Spinal cord (tissue), 10 donors: ENCODE results near the gene NTRK3. TPM values are rescaled to one million over a fixed set of nuclear protein-coding genes. Genes with fewer than 3 reads are reported as not detected.

ENCODE experiments used
- DNase-seq, 6 donors: peaks; one replicate each; pipeline versions ENCODE4 v3.0.0 to v3.0.0-alpha.2; 2013 to 2015; ENCODE audit warnings: low spot score in 6 of 6, low read depth in 4 of 6
- H3K27ac ChIP-seq: one replicate; pipeline ENCODE4 v1.5.1; 2013; ENCODE audit warnings: low read depth, low read length, control low read depth
- H3K27me3 ChIP-seq: one replicate; pipeline ENCODE4 v1.6.1; 2013; ENCODE audit warnings: low read length; ENCODE audit not compliant: control insufficient read depth, insufficient read depth
- H3K36me3 ChIP-seq: one replicate; pipeline ENCODE4 v1.6.1; 2013; ENCODE audit warnings: low read length; ENCODE audit not compliant: control insufficient read depth, insufficient read depth
- H3K4me1 ChIP-seq: one replicate; pipeline ENCODE4 v1.6.1; 2013; ENCODE audit warnings: low read length; ENCODE audit not compliant: control insufficient read depth, insufficient read depth
- H3K4me3 ChIP-seq: one replicate; pipeline ENCODE4 v1.5.1; 2013; ENCODE audit warnings: low read depth, low read length, control low read depth
- H3K9me3 ChIP-seq: one replicate; pipeline ENCODE4 v1.6.1; 2013; ENCODE audit warnings: low read length; ENCODE audit not compliant: control insufficient read depth, insufficient read depth
- WGBS: methylation state at CpG from one replicate; pipeline ENCODE4 v1.1.5; 2013; ENCODE audit warnings: missing lambda C conversion rate; ENCODE audit not compliant: insufficient coverage; 5-methylcytosine and 5-hydroxymethylcytosine counted together
- polyA plus RNA-seq, 2 donors: library from polyadenylated mRNA; unstranded; fragments of 120-200 nt; gene quantifications; one replicate each; pipeline ENCODE4 v1.2.1, GENCODE V29; 2013; ENCODE audit not compliant: insufficient read length in 2 of 2
- total RNA-seq, 2 donors: library from RNA; depleted of rRNA in 1 of 2; stranded (reverse); fragments of 120-200 nt in 1 of 2; fragments of >200 nt in 1 of 2; gene quantifications; one replicate each; pipeline versions ENCODE4 v1.2.3 to v1.2.4, GENCODE V29; 2013 to 2014
- donor health status: healthy.

NTRK3 gene
- total and polyA plus RNA-seq, 4 donors = 49.5 to 68.1 (median 60.9) TPM

GRCh38 chr15:88284318-88284998 lies 27.9 kb upstream of the NTRK3 start:
- Histone ChIP-seq H3K4me1 (peaks cover 16% of the 10 kb centered on the region), H3K9me3 (no peaks in the 10 kb centered on the region), H3K27ac (no peak overlapping the region), H3K4me3 (no peak overlapping the region), H3K36me3 (no peaks in the 10 kb centered on the region), H3K27me3 (peaks cover 8% of the 10 kb centered on the region)
- no peak for DNase-seq
- WGBS = 25% methylated on average over 13 of the region's 15 CpGs

GRCh38 chr15:88282614-88283013 lies 26.1 kb upstream of the NTRK3 start:
- no peak overlapping the region for H3K4me3 ChIP-seq
- peak in 1 of 6 donors; percentile 14 for DNase-seq
- H3K4me1 ChIP-seq = peaks cover 16% of the 10 kb centered on the region
- WGBS = 83% methylated on average over 1 of the region's 5 CpGs
- H3K27ac ChIP-seq = no peak overlapping the region
- H3K36me3 ChIP-seq = no peaks in the 10 kb centered on the region
- no peaks in the 10 kb centered on the region for H3K9me3 ChIP-seq
- H3K27me3 ChIP-seq = peaks cover 11% of the 10 kb centered on the region

- Histone ChIP-seq H3K27me3 (peaks cover 5% of the 10 kb centered on the region), H3K4me1 (peaks cover 8% of the 10 kb centered on the region), H3K27ac (no peak overlapping the region), H3K4me3 (no peak overlapping the region), H3K36me3 (no peaks in the 10 kb centered on the region), H3K9me3 (no peaks in the 10 kb centered on the region)
- peak in 1 of 6 donors; percentile 85 for DNase-seq
- WGBS = 53% methylated on average over 12 of the region's 16 CpGs
Observed at GRCh38 chr15:88276821-88277410, 20.4 kb upstream of the NTRK3 start.

- Histone ChIP-seq H3K4me3 (no peak overlapping the region), H3K36me3 (no peaks in the 10 kb centered on the region), H3K9me3 (no peaks in the 10 kb centered on the region), H3K27ac (no peak overlapping the region), H3K27me3 (peaks cover 7% of the 10 kb centered on the region), H3K4me1 (peaks cover 8% of the 10 kb centered on the region)
- DNase-seq = no peak
- WGBS = 100% methylated on average over 1 of the region's 10 CpGs
Observed at GRCh38 chr15:88275804-88276203, 19.3 kb upstream of the NTRK3 start.

DNA sequence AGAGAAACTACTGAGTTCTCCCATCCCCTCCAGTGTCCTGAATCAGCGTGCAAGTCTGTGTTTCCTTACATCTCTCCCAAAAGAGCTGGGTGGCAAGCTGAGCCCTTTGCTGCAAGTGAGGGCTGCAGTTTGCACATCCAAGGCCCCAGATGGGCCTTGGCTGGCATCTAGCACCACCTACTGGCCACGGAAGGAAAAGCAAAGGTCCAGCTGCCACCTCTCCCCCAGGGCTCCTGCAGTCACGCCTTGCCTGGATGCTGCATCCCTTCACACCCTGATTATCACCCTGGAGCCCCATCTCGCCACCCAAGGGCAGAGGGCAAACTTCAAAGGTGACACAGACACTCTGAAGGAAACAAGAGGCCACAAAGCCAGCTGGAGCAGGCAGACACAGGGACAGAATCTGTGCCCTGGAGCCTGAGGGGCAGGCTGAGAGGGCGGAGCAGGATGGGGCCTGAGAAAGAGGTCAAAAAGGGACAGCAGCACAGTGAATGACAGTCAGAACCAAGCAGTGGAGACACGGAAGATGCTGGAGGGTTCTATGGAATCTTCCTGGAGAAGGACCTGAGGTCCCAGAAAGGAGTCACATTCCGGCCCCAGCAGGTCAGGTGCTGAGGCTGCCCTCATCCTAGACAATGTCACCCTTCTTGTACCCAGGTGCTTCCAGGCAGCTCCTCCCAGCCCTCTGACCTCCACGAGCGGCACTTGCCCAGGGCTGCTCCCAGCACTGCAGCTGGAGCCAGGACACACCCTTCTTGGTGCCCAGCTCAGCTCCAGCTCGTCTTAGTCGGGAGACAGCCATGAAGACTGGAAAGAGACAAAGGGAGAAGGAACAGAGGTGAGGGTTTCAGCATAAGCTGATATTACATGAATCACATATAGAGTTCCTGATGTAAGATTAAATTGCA lies 18.3 kb upstream of the NTRK3 start:
- no peak overlapping the region for H3K27ac ChIP-seq
- H3K9me3 ChIP-seq = no peaks in the 10 kb centered on the region
- peak in 5 of 6 donors; percentile 57 to 94 (median 71) for DNase-seq
- no peak overlapping the region for H3K4me3 ChIP-seq
- H3K27me3 ChIP-seq = peaks cover 7% of the 10 kb centered on the region
- WGBS = 49% methylated on average over 9 of the region's 11 CpGs
- H3K36me3 ChIP-seq = no peaks in the 10 kb centered on the region
- H3K4me1 ChIP-seq = peaks cover 9% of the 10 kb centered on the region

GRCh38 chr15:88272421-88272820 lies 15.9 kb upstream of the NTRK3 start:
- Histone ChIP-seq H3K36me3 (no peaks in the 10 kb centered on the region), H3K4me3 (no peak overlapping the region), H3K27me3 (peaks cover 2% of the 10 kb centered on the region), H3K9me3 (no peaks in the 10 kb centered on the region), H3K4me1 (peaks cover 14% of the 10 kb centered on the region), H3K27ac (no peak overlapping the region)
- WGBS = 92% methylated on average over 2 of the region's 2 CpGs
- no peak for DNase-seq

GRCh38 chr15:88269356-88270062 lies 13.0 kb upstream of the NTRK3 start:
- WGBS = 71% methylated on average over 4 of the region's 4 CpGs
- peaks cover 2% of the 10 kb centered on the region for H3K27me3 ChIP-seq
- no peak overlapping the region for H3K27ac ChIP-seq
- peaks cover 7% of the 10 kb centered on the region for H3K4me1 ChIP-seq
- H3K36me3 ChIP-seq = no peaks in the 10 kb centered on the region
- no peak overlapping the region for H3K4me3 ChIP-seq
- H3K9me3 ChIP-seq = no peaks in the 10 kb centered on the region
- peak in 1 of 6 donors; percentile 57 for DNase-seq

- Histone ChIP-seq H3K27ac (no peak overlapping the region), H3K36me3 (no peaks in the 10 kb centered on the region), H3K9me3 (no peaks in the 10 kb centered on the region), H3K4me1 (peaks cover 6% of the 10 kb centered on the region), H3K4me3 (no peak overlapping the region), H3K27me3 (peaks cover 2% of the 10 kb centered on the region)
- 81% methylated on average over 3 of the region's 5 CpGs for WGBS
- DNase-seq = no peak
Observed at GRCh38 chr15:88267720-88268119, 11.2 kb upstream of the NTRK3 start.

DNA sequence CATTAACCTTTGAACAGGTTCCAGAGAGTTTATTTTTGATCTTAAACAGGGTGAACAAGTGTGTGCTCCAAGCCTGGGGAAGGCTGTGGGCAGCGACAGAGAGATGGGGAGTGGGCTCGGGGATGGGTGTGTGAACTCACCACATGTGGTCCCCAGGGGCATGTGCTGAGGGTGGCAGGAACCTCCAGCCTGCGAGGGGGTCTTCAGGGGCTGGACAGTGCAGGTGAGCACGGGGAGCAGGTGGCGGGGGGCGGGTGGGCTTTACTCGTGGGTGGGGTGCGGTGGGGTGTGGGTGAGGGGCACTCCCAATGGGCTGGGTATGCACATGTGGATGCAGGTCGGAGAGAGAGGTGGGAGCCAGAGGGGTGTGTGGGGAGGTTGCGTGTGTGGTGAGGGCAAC lies 9.6 kb upstream of the NTRK3 start:
- Histone ChIP-seq H3K9me3 (no peaks in the 10 kb centered on the region), H3K27ac (no peak overlapping the region), H3K4me3 (no peak overlapping the region), H3K27me3 (no peaks in the 10 kb centered on the region), H3K36me3 (no peaks in the 10 kb centered on the region), H3K4me1 (peaks cover 6% of the 10 kb centered on the region)
- no peak for DNase-seq
- WGBS = 97% methylated on average over 9 of the region's 10 CpGs
